LNCaP clone FGC (cell line): Measurements from ENCODE around the gene COA6.

Experiments used
- DNase-seq: peaks from one replicate; pipeline ENCODE4 v3.0.0-alpha.2; 2011; ENCODE audit warnings: low read depth
- H3K4me3 ChIP-seq: 2 replicates; pipeline ENCODE4 v1.5.1; 2011; ENCODE audit warnings: mild to moderate bottlenecking, low read depth, low read length, control low read depth
- CTCF ChIP-seq: IDR thresholded peaks from 2 replicates; pipeline ENCODE4 v1.5.1; 2012; ENCODE audit warnings: mild to moderate bottlenecking; ENCODE audit not compliant: control insufficient read depth, insufficient read depth; ENCODE audit errors: extremely low read depth

Gene COA6

DNA sequence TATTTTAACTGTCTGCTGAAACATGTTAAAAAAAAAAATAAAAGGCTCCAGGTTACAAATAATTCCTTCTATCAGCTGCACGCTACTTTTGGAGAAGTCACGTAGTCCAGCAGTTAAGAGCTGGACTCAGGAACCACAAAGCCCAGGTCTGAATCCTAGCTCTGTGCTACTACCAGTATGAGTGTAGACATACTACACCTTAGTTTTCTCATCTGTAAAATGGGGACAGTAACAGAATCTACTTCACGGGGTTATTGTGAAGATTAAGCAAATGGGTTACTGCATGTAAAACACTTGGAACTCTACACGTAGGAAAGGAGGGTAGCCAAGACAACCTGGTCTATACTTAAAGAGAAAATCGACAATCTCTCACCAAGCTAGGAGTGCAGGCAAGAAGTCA lies 57.4 kb downstream of the COA6 start:
- no peak overlapping the region for H3K4me3 ChIP-seq
- no peak for TF ChIP-seq CTCF
- no peak for DNase-seq

DNA sequence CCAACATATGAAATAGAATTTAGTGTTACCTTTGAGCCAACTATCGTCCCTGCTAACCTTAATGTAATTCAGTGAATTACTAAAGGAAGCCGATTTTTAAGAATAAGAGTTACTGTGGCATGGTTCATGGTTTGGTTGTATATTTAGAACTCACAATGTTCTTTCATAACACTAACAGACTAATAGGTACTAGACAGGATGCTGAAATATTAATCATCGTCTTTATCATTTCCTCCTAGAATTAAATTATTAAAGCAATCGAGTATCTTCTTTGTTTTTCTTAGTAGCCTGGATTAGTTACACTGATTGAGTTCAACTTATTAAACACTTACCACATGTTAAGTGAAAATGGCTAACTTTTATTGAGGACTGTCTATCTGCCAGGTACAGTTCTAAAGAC lies 58.0 kb downstream of the COA6 start:
- no peak overlapping the region for H3K4me3 ChIP-seq
- TF ChIP-seq CTCF: no peak
- DNase-seq: no peak

- H3K4me3 ChIP-seq: no peak overlapping the region
- DNase-seq: no peak
- TF ChIP-seq CTCF: no peak
Observed at GRCh38 chr1:234433563-234434285, 60.5 kb downstream of the COA6 start.
